Osteocyte (in vitro differentiated cells): ENCODE data around the gene HDAC4. TPM values are rescaled to one million over a fixed set of nuclear protein-coding genes. Genes with fewer than 3 reads are reported as not detected.

ENCODE experiments used
- DNase-seq: peaks from one replicate; pipeline ENCODE4 v3.0.0; 2021; ENCODE audit warnings: mixed read lengths; ENCODE audit not compliant: unreplicated experiment; ENCODE audit errors: extremely low spot score
- H3K27ac Mint-ChIP-seq: one replicate; pipeline ENCODE4 v1.8.0; 2021; ENCODE audit warnings: mild to moderate bottlenecking, mixed read lengths; ENCODE audit not compliant: unreplicated experiment
- H3K27me3 Mint-ChIP-seq: one replicate; pipeline ENCODE4 v1.8.0; 2021; ENCODE audit warnings: mixed read lengths; ENCODE audit not compliant: unreplicated experiment
- H3K36me3 Mint-ChIP-seq: one replicate; pipeline ENCODE4 v1.8.0; 2021; ENCODE audit warnings: mixed read lengths; ENCODE audit not compliant: unreplicated experiment
- H3K4me1 Mint-ChIP-seq: one replicate; pipeline ENCODE4 v1.8.0; 2021; ENCODE audit warnings: mixed read lengths; ENCODE audit not compliant: unreplicated experiment
- H3K4me3 Mint-ChIP-seq: one replicate; pipeline ENCODE4 v1.8.0; 2021; ENCODE audit warnings: mild to moderate bottlenecking, moderate library complexity, mixed read lengths; ENCODE audit not compliant: unreplicated experiment
- H3K9me3 Mint-ChIP-seq: one replicate; pipeline ENCODE4 v1.8.0; 2021; ENCODE audit warnings: mixed read lengths; ENCODE audit not compliant: unreplicated experiment
- CTCF ChIP-seq: fragments of 200-600 bp; sonication (generic); IDR thresholded peaks from 2 replicates; pipeline ENCODE4 v1.5.0; 2021; ENCODE audit warnings: antibody characterized with exemption, mild to moderate bottlenecking, moderate library complexity
- total RNA-seq: library from RNA; stranded (reverse); gene quantifications from 2 replicates; pipeline ENCODE4 v1.2.1, GENCODE V29; 2021

Gene HDAC4
- total RNA-seq, 1 donor from 2014 or later, result 30.3 TPM

- no peak for DNase-seq
- Mint-ChIP-seq H3K27me3 (no peaks in the 10 kb centered on the region), H3K27ac (no peak overlapping the region), H3K4me3 (no peak overlapping the region), H3K9me3 (no peaks in the 10 kb centered on the region), H3K36me3 (peaks cover 3% of the 10 kb centered on the region), H3K4me1 (peaks cover 8% of the 10 kb centered on the region)
- no peak for TF ChIP-seq CTCF
Observed at GRCh38 chr2:239389414-239390329, 11.1 kb downstream of the HDAC4 start.

- no peak overlapping the region for H3K4me3 Mint-ChIP-seq
- no peak for DNase-seq
- no peak for TF ChIP-seq CTCF
- no peak overlapping the region for H3K27ac Mint-ChIP-seq
- H3K4me1 Mint-ChIP-seq, result peaks cover 4% of the 10 kb centered on the region
- peaks cover 5% of the 10 kb centered on the region for H3K36me3 Mint-ChIP-seq
- no peaks in the 10 kb centered on the region for H3K9me3 Mint-ChIP-seq
- H3K27me3 Mint-ChIP-seq, result no peaks in the 10 kb centered on the region
Observed at GRCh38 chr2:239388236-239389151, 12.3 kb downstream of the HDAC4 start.

- Mint-ChIP-seq H3K9me3 (no peaks in the 10 kb centered on the region), H3K36me3 (peaks cover 6% of the 10 kb centered on the region), H3K27me3 (no peaks in the 10 kb centered on the region), H3K4me3 (no peak overlapping the region), H3K4me1 (no peaks in the 10 kb centered on the region), H3K27ac (no peak overlapping the region)
- DNase-seq, result no peak
- TF ChIP-seq CTCF, result no peak
Observed at GRCh38 chr2:239387811-239388210, 13.0 kb downstream of the HDAC4 start.

GRCh38 chr2:239386872-239387445 lies 13.9 kb downstream of the HDAC4 start:
- no peak for TF ChIP-seq CTCF
- no peak overlapping the region for H3K4me3 Mint-ChIP-seq
- no peak for DNase-seq
- H3K4me1 Mint-ChIP-seq, result no peaks in the 10 kb centered on the region
- H3K36me3 Mint-ChIP-seq, result peaks cover 6% of the 10 kb centered on the region
- no peaks in the 10 kb centered on the region for H3K9me3 Mint-ChIP-seq
- H3K27me3 Mint-ChIP-seq, result no peaks in the 10 kb centered on the region
- H3K27ac Mint-ChIP-seq, result no peak overlapping the region
